Body of pancreas (tissue), 4 donors: ENCODE data around the gene FRAT2. TPM values are rescaled to one million over a fixed set of nuclear protein-coding genes. Genes with fewer than 3 reads are reported as not detected.

ENCODE experiments used
- ATAC-seq: fragments of 150-250 bp; one replicate; pipeline ENCODE4 v1.9.1; 2016
- DNase-seq, 4 donors: peaks; one replicate each; pipeline ENCODE4 v3.0.0-alpha.2; 2019
- H3K27ac ChIP-seq, 4 donors: fragments of 200-600 bp; sonication (generic); 1 replicate in 3 of 4; 2 replicates in 1 of 4; pipeline versions ENCODE4 v1.5.1 to v1.6.1; 2016 to 2019; ENCODE audit warnings: mild to moderate bottlenecking in 1 of 4, mixed read lengths in 1 of 4, moderate library complexity in 1 of 4
- H3K27me3 ChIP-seq, 2 donors: fragments of 200-600 bp; sonication (generic); one replicate each; pipeline ENCODE4 v1.6.0; 2016; ENCODE audit warnings: mild to moderate bottlenecking in 1 of 2
- H3K36me3 ChIP-seq, 2 donors: fragments of 200-600 bp; sonication (generic); replicated peaks in 1 of 2; 2 replicates each; pipeline ENCODE4 v1.5.1; 2016; ENCODE audit warnings: low read depth in 2 of 2; ENCODE audit not compliant: insufficient read depth in 1 of 2
- H3K4me1 ChIP-seq: fragments of 200-600 bp; sonication (generic); one replicate; pipeline ENCODE4 v1.6.0; 2016
- H3K4me3 ChIP-seq, 2 donors: fragments of 200-600 bp; sonication (generic); 1 replicate in 1 of 2; 2 replicates in 1 of 2; pipeline ENCODE4 v1.5.1; 2016 to 2019
- H3K9me3 ChIP-seq, 3 donors: fragments of 200-600 bp; sonication (generic); 1 replicate in 2 of 3; 2 replicates in 1 of 3; pipeline ENCODE4 v1.5.1; 2016
- POLR2A ChIP-seq, 3 donors: fragments of 450-650 bp; IDR thresholded peaks; one replicate each; pipeline ENCODE4 v1.6.1; 2016; ENCODE audit warnings: antibody characterized with exemption in 3 of 3, mild to moderate bottlenecking in 2 of 3
- WGBS, 2 donors: methylation state at CpG; one replicate each; pipeline ENCODE4 v1.1.5; 2017; 5-methylcytosine and 5-hydroxymethylcytosine counted together
- intact Hi-C: fragments of 100-400 bp; cut with DNase I; formaldehyde crosslinking; loops from one replicate; pipeline ENCODE4 v1.15.1; 2023
- total RNA-seq, 2 donors: library from RNA; depleted of rRNA; stranded (reverse); fragments of >200 nt; gene quantifications; one replicate each; pipeline ENCODE4 v1.1.0, GENCODE V29; 2016
- TF ChIP-seq, protein P1 (sequence below), 7 experiments: fragments of 450-650 bp in 4 of 7; fragments of 200-600 bp in 3 of 7; sonication (generic) in 3 of 7; IDR thresholded peaks; one replicate each; pipeline ENCODE4 v1.5.1; 2016 to 2019; ENCODE audit warnings: antibody characterized with exemption in 7 of 7

FRAT2 gene
- total RNA-seq, 2 donors from 2014 or later = 19.5 to 20.8 TPM

GRCh38 chr10:97372233-97372875, 37.8 kb upstream of the FRAT2 start:
- no peak for ATAC-seq
- H3K27me3 ChIP-seq = no peaks in the 10 kb centered on the region
- H3K4me3 ChIP-seq = no peak overlapping the region
- no peaks in the 10 kb centered on the region for H3K4me1 ChIP-seq
- DNase-seq = no peak
- no peak overlapping the region for H3K27ac ChIP-seq
- TF ChIP-seq, protein P1, sequence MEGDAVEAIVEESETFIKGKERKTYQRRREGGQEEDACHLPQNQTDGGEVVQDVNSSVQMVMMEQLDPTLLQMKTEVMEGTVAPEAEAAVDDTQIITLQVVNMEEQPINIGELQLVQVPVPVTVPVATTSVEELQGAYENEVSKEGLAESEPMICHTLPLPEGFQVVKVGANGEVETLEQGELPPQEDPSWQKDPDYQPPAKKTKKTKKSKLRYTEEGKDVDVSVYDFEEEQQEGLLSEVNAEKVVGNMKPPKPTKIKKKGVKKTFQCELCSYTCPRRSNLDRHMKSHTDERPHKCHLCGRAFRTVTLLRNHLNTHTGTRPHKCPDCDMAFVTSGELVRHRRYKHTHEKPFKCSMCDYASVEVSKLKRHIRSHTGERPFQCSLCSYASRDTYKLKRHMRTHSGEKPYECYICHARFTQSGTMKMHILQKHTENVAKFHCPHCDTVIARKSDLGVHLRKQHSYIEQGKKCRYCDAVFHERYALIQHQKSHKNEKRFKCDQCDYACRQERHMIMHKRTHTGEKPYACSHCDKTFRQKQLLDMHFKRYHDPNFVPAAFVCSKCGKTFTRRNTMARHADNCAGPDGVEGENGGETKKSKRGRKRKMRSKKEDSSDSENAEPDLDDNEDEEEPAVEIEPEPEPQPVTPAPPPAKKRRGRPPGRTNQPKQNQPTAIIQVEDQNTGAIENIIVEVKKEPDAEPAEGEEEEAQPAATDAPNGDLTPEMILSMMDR (IDR thresholded peaks at IDR 0.05) = no peak
- no peak for TF ChIP-seq POLR2A (IDR thresholded peaks at IDR 0.05)
- H3K9me3 ChIP-seq = no peaks in the 10 kb centered on the region
- intact Hi-C loops = no loop called here
- 89 to 92% methylated on average over 7 of the region's 7 CpGs for WGBS, 2 donors
- H3K36me3 ChIP-seq = peaks cover 0 to 53% of the 10 kb centered on the region in 2 donors

GRCh38 chr10:97371696-97372095, 37.2 kb upstream of the FRAT2 start:
- Histone ChIP-seq H3K27ac (no peak overlapping the region), H3K4me3 (no peak overlapping the region), H3K36me3 (peaks cover 0 to 59% of the 10 kb centered on the region in 2 donors), H3K27me3 (no peaks in the 10 kb centered on the region), H3K4me1 (no peaks in the 10 kb centered on the region), H3K9me3 (no peaks in the 10 kb centered on the region)
- DNase-seq = no peak
- no peak for TF ChIP-seq POLR2A (IDR thresholded peaks at IDR 0.05)
- TF ChIP-seq, protein P1 (IDR thresholded peaks at IDR 0.05) = no peak
- WGBS, 2 donors = 92 to 93% methylated on average over 3 to 7 of the region's 7 CpGs
- intact Hi-C loops = no loop called here
- no peak for ATAC-seq

DNA sequence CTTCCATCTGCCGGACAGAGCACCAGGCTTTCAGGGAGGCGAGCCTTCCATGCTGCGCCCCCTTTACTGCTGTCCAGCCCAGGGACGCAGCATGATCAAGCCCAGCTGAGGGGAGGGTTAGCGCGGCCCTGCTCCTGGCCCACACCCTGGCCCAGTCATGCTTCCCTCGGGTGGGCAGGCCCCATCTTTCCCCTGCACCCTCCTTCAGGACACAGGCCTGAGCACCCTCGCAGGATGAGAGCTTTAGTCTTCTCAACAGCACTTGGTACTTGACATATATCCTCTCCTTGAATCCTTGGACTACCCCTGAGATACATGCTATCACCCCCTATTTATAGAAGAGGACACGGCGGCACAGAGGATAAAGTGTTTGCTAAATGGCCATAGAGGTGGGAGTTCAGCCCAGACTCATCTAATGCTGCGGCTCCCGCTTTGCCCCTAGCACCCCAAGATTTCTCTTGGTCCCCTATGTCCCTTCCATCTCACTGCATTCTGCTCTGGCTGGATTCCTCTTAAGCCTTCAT, 32.7 kb upstream of the FRAT2 start:
- H3K9me3 ChIP-seq = no peaks in the 10 kb centered on the region
- no peaks in the 10 kb centered on the region for H3K4me1 ChIP-seq
- H3K36me3 ChIP-seq = peaks cover 7 to 60% of the 10 kb centered on the region in 2 donors
- no peak overlapping the region for H3K4me3 ChIP-seq
- no peak overlapping the region for H3K27ac ChIP-seq
- ATAC-seq (no peak), DNase-seq (no peak)
- H3K27me3 ChIP-seq = no peaks in the 10 kb centered on the region
- TF ChIP-seq POLR2A (IDR thresholded peaks at IDR 0.05) = no peak
- TF ChIP-seq, protein P1 (IDR thresholded peaks at IDR 0.05) = no peak
- 91 to 97% methylated on average over 8 to 12 of the region's 12 CpGs for WGBS, 2 donors
- intact Hi-C loops = no loop called here

GRCh38 chr10:97366572-97366971, 32.0 kb upstream of the FRAT2 start:
- H3K27ac ChIP-seq = no peak overlapping the region
- H3K36me3 ChIP-seq = peaks cover 7 to 54% of the 10 kb centered on the region in 2 donors
- DNase-seq = no peak
- TF ChIP-seq, protein P1 (IDR thresholded peaks at IDR 0.05) = no peak
- no peak for TF ChIP-seq POLR2A (IDR thresholded peaks at IDR 0.05)
- H3K4me1 ChIP-seq = no peaks in the 10 kb centered on the region
- no peak overlapping the region for H3K4me3 ChIP-seq
- no peaks in the 10 kb centered on the region for H3K27me3 ChIP-seq
- intact Hi-C loops = no loop called here
- 86 to 90% methylated on average over 9 to 11 of the region's 11 CpGs for WGBS, 2 donors
- H3K9me3 ChIP-seq = no peaks in the 10 kb centered on the region
- no peak for ATAC-seq
